GM23248 (cell line): ENCODE results near the gene POLR1E. TPM values are rescaled to one million over a fixed set of nuclear protein-coding genes. Genes with fewer than 3 reads are reported as not detected.

ENCODE experiments used
- DNase-seq: peaks from one replicate; pipeline ENCODE4 v3.0.0-alpha.2; 2015
- H2AFZ ChIP-seq: fragments of 200-600 bp; sonication (generic); 2 replicates; pipeline ENCODE4 v1.6.1; 2016; ENCODE audit warnings: antibody characterized with exemption
- H3F3A ChIP-seq: fragments of 200-600 bp; sonication (generic); 2 replicates; pipeline ENCODE4 v1.6.1; 2016; ENCODE audit warnings: mild to moderate bottlenecking, antibody characterized with exemption, mixed run types; ENCODE audit not compliant: insufficient read depth
- H3K27ac ChIP-seq: fragments of 200-600 bp; sonication (generic); 2 replicates; pipeline ENCODE4 v1.5.1; 2016; ENCODE audit warnings: mild to moderate bottlenecking
- H3K27me3 ChIP-seq: fragments of 200-600 bp; sonication (generic); replicated peaks from 2 replicates; pipeline ENCODE4 v1.6.1; 2016; ENCODE audit warnings: mild to moderate bottlenecking; ENCODE audit not compliant: insufficient read depth
- H3K36me3 ChIP-seq: fragments of 200-600 bp; sonication (generic); 2 replicates; pipeline ENCODE4 v1.6.1; 2016; ENCODE audit warnings: low read depth, mild to moderate bottlenecking
- H3K4me1 ChIP-seq: fragments of 200-600 bp; sonication (generic); 2 replicates; pipeline ENCODE4 v1.6.1; 2016; ENCODE audit warnings: mild to moderate bottlenecking; ENCODE audit not compliant: insufficient read depth
- H3K4me2 ChIP-seq: fragments of 200-600 bp; sonication (generic); one replicate; pipeline ENCODE4 v1.6.1; 2016; ENCODE audit warnings: mild to moderate bottlenecking; ENCODE audit not compliant: unreplicated experiment
- H3K4me3 ChIP-seq: fragments of 200-600 bp; sonication (generic); 2 replicates; pipeline ENCODE4 v1.5.1; 2016; ENCODE audit warnings: mild to moderate bottlenecking
- H3K79me2 ChIP-seq: fragments of 200-600 bp; sonication (generic); 2 replicates; pipeline ENCODE4 v1.6.1; 2016; ENCODE audit warnings: mild to moderate bottlenecking; ENCODE audit not compliant: insufficient read depth
- H3K9ac ChIP-seq: fragments of 200-600 bp; sonication (generic); 2 replicates; pipeline ENCODE4 v1.6.1; 2016; ENCODE audit warnings: mild to moderate bottlenecking
- H3K9me2 ChIP-seq: fragments of 200-600 bp; sonication (generic); 2 replicates; pipeline ENCODE4 v1.6.1; 2016; ENCODE audit warnings: mixed run types, mild to moderate bottlenecking, moderate library complexity; ENCODE audit not compliant: insufficient read depth
- H3K9me3 ChIP-seq: fragments of 200-600 bp; sonication (generic); one replicate; pipeline ENCODE4 v1.6.1; 2017; ENCODE audit warnings: low read depth
- H4K20me1 ChIP-seq: fragments of 200-600 bp; sonication (generic); 2 replicates; pipeline ENCODE4 v1.6.0; 2016; ENCODE audit not compliant: insufficient read depth
- EZH2 ChIP-seq: fragments of 200-600 bp; sonication (generic); IDR thresholded peaks from 2 replicates; pipeline ENCODE4 v1.6.1; 2018; ENCODE audit warnings: antibody characterized with exemption, mild to moderate bottlenecking; ENCODE audit not compliant: insufficient read depth, poor library complexity, severe bottlenecking
- EZH2phosphoT487 ChIP-seq: fragments of 200-600 bp; sonication (generic); IDR thresholded peaks from 2 replicates; pipeline ENCODE4 v1.6.1; 2018; ENCODE audit warnings: antibody characterized with exemption, moderate library complexity, mild to moderate bottlenecking, low read depth; ENCODE audit not compliant: insufficient read depth
- WGBS, 2 experiments: methylation state at CpG; one replicate each; pipeline ENCODE4 v1.1.6; 2015 to 2017; ENCODE audit warnings: low lambda C conversion rate in 2 of 2, low coverage in 1 of 2; ENCODE audit errors: missing lambda C conversion rate in 2 of 2; 5-methylcytosine and 5-hydroxymethylcytosine counted together
- in situ Hi-C: fragments of 300-500 bp; cut with MboI; formaldehyde crosslinking; loops from 2 replicates; pipeline ENCODE4 v1.15.0; 2020
- polyA plus RNA-seq: library from polyadenylated mRNA; unstranded; fragments of >200 nt; fragmentation: Nextera tagmentation; extraction: Ambion mirVana; gene quantifications from 2 replicates; pipeline ENCODE4 v1.2.1, GENCODE V29; 2016
- total RNA-seq: library from RNA; depleted of rRNA; stranded (reverse); fragments of >200 nt; shearing (Covaris generic); gene quantifications from 2 replicates; pipeline ENCODE4 v1.2.3, GENCODE V29; 2014

POLR1E gene
- total and polyA plus RNA-seq, 2 experiments from 2014 or later: 16.9 to 27.5 TPM

GRCh38 chr9:37438359-37438758, 47.4 kb upstream of the POLR1E start:
- in situ Hi-C loops: no loop called here
- H3K27me3 ChIP-seq: no peaks in the 10 kb centered on the region
- peaks cover 14% of the 10 kb centered on the region; the same call in 1 of the 2 replicates for H3F3A ChIP-seq
- H4K20me1 ChIP-seq: no peaks in the 10 kb centered on the region
- H3K4me1 ChIP-seq: no peaks in the 10 kb centered on the region
- no peak overlapping the region for H3K4me2 ChIP-seq
- no peak for DNase-seq
- H3K9me3 ChIP-seq: no peaks in the 10 kb centered on the region
- H3K9me2 ChIP-seq: no peaks in the 10 kb centered on the region
- H3K79me2 ChIP-seq: peaks cover 62% of the 10 kb centered on the region
- 98 to 100% methylated on average over 3 of the region's 3 CpGs for WGBS, 2 experiments
- peaks cover 62% of the 10 kb centered on the region for H3K36me3 ChIP-seq
- no peak overlapping the region for H3K4me3 ChIP-seq
- TF ChIP-seq EZH2 (no peak), EZH2phosphoT487 (no peak)
- no peak overlapping the region for H3K27ac ChIP-seq
- no peak overlapping the region for H2AFZ ChIP-seq
- no peak overlapping the region for H3K9ac ChIP-seq

- peaks cover 14% of the 10 kb centered on the region; the same call in 1 of the 2 replicates for H3F3A ChIP-seq
- no peaks in the 10 kb centered on the region for H3K4me1 ChIP-seq
- no peak overlapping the region for H3K4me2 ChIP-seq
- WGBS, 2 experiments: 96 to 99% methylated on average over 21 of the region's 21 CpGs
- H3K9me2 ChIP-seq: no peaks in the 10 kb centered on the region
- H3K27me3 ChIP-seq: no peaks in the 10 kb centered on the region
- H2AFZ ChIP-seq: no peak overlapping the region
- H3K79me2 ChIP-seq: peaks cover 82% of the 10 kb centered on the region
- H3K4me3 ChIP-seq: no peak overlapping the region
- TF ChIP-seq EZH2 (no peak), EZH2phosphoT487 (no peak)
- no peaks in the 10 kb centered on the region for H4K20me1 ChIP-seq
- peaks cover 48% of the 10 kb centered on the region for H3K36me3 ChIP-seq
- no peaks in the 10 kb centered on the region for H3K9me3 ChIP-seq
- H3K27ac ChIP-seq: no peak overlapping the region
- H3K9ac ChIP-seq: no peak overlapping the region
- DNase-seq: no peak
- in situ Hi-C loops: no loop called here
Measured at GRCh38 chr9:37441776-37442370, 43.9 kb upstream of the POLR1E start.

- Histone ChIP-seq H3F3A (peaks cover 14% of the 10 kb centered on the region; the same call in 1 of the 2 replicates), H3K9me2 (no peaks in the 10 kb centered on the region), H3K36me3 (peaks cover 41% of the 10 kb centered on the region), H3K4me2 (no peak overlapping the region), H3K27me3 (no peaks in the 10 kb centered on the region), H3K4me3 (no peak overlapping the region), H4K20me1 (no peaks in the 10 kb centered on the region), H3K27ac (no peak overlapping the region), H3K79me2 (peaks cover 84% of the 10 kb centered on the region), H2AFZ (no peak overlapping the region), H3K9ac (no peak overlapping the region), H3K4me1 (no peaks in the 10 kb centered on the region), H3K9me3 (no peaks in the 10 kb centered on the region)
- no peak for TF ChIP-seq EZH2
- TF ChIP-seq EZH2phosphoT487: no peak
- DNase-seq: no peak
- in situ Hi-C loops: no loop called here
- 68 to 81% methylated on average over 2 of the region's 2 CpGs for WGBS, 2 experiments
Measured at GRCh38 chr9:37442556-37442955, 43.2 kb upstream of the POLR1E start.

- Histone ChIP-seq H3K9ac (no peak overlapping the region), H3K4me1 (no peaks in the 10 kb centered on the region), H3K27ac (no peak overlapping the region), H3K36me3 (peaks cover 32% of the 10 kb centered on the region), H3F3A (peaks cover 14% of the 10 kb centered on the region; the same call in 1 of the 2 replicates), H3K9me3 (no peaks in the 10 kb centered on the region), H4K20me1 (no peaks in the 10 kb centered on the region), H3K4me3 (no peak overlapping the region), H3K4me2 (no peak overlapping the region), H3K79me2 (peaks cover 84% of the 10 kb centered on the region), H3K9me2 (no peaks in the 10 kb centered on the region), H2AFZ (no peak overlapping the region), H3K27me3 (no peaks in the 10 kb centered on the region)
- in situ Hi-C loops: no loop called here
- TF ChIP-seq EZH2: no peak
- no peak for TF ChIP-seq EZH2phosphoT487
- WGBS, 2 experiments: 98% methylated on average over 5 of the region's 5 CpGs
- no peak for DNase-seq
Measured at GRCh38 chr9:37443566-37443965, 42.2 kb upstream of the POLR1E start.
